ENCODE measurements around the gene SAXO1.
"Not testable (repeated sequence)": the region's sequence is repeated elsewhere in the genome, so short reads cannot be mapped to it uniquely, and the experiment has no call there.

SAXO1 gene

DNA sequence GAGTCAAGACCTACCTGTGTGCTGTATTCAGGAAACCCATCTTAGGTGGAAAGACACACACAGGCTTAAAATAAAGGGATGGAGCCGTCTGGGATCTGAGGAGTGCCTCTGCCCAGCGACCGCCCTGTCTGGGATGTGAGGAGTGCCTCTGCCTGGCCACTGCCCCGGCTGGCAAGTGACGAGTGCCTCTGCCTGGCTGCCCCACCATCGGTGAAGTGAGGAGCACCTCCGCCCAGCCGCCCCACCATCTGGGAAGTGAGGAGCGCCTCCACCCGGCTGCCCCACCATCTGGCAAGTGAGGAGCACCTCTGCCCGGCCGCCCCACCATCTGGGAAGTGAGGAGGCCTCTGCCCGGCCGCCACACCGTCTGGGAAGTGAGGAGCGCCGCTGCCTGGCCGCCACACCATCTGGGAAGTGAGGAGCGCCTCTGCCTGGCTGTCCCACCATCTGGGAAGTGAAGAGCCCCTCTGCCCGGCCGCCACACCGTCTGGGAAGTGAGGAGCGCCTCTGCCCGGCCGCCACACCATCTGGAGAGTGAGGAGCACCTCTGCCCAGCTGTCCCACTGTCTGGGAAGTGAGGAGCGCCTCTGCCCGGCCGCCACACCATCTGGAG, 33.7 kb downstream of the SAXO1 start:
- no peak for DNase-seq (ENCODE audit: low read depth in 3 of 3)

DNA sequence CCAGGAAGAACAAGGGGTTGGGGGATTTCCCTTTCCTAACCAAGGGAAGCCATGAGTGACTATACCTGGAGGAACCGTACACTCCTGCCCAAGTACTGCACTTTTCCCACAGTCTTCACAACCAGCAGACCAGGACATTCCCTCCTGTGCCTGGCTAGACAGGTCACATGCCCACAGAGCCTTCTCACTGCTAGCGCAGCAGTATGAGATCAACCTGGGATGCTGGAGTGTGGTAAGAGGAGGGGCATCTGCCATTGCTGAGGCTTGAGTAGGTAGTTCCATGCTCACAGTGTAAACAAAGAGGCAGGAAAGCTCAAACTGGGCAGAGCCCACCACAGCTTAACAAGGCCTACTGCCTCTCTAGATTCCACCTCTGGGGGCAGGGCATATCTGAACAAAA, 35.9 kb downstream of the SAXO1 start:
- no peak for DNase-seq (ENCODE audit: low read depth in 3 of 3)

GRCh38 chr9:18996211-18996610, 36.8 kb downstream of the SAXO1 start:
- no peak for DNase-seq (ENCODE audit: low read depth in 3 of 3)

DNA sequence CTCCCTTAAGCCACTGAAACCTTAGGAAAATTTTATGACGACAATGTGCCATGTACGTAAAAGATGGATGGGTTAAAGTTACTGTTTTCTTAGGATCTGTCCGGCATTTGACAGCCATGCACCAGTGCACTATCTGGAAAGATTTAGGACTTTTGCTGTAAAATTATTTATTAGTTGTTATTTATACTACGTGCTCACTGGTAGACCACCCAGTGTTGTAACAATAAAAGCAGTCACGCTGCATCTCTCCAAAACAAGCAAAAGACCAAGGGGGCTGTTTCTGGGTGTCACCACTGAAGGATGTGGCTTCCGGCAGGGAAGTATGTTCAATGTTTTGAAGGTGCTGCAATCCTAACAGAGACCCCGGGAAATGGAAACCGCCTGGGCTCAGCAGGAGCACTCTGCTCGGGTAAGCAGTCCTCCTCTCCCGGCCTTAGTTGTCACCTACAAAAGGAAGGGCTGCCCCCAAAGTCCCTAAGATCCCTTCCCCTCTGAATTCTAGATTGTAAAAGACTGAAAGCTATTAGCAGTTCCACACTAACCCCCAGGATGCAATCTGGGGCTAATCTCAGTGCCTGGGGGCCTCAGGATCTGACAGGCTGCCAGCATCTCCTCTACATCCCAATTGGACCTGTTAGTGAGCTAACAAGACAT, 38.6 kb downstream of the SAXO1 start:
- DNase-seq (ENCODE audit: low read depth in 3 of 3), result no peak

- DNase-seq (ENCODE audit: low read depth in 3 of 3), result not testable (repeated sequence)
Observed at GRCh38 chr9:18991197-18991596, 41.8 kb downstream of the SAXO1 start.

DNA sequence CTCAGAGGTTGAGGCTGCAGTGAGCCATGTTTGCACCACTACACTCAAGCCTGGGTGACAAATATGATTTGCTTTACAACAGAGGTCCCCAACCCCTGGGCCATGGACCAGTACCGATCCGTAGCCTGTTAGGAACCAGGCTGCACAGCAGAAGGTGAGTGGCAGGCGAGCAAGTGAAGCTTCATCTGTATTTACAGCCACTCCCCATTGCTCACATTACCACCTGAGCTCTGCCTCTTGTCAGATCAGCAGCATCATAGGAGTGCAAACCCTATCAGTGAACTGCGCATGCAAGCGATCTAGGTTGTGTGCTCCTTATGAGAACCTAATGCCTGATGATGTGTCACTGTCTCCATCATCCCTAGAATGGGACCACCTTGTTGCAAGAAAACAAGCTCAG, 42.5 kb downstream of the SAXO1 start:
- DNase-seq (ENCODE audit: low read depth in 3 of 3), result no peak

- no peak for DNase-seq (ENCODE audit: low read depth in 3 of 3)
Observed at GRCh38 chr9:18989865-18990264, 43.1 kb downstream of the SAXO1 start.

- DNase-seq (ENCODE audit: low read depth in 3 of 3), result no peak
Observed at GRCh38 chr9:18989097-18989496, 43.9 kb downstream of the SAXO1 start.

DNA sequence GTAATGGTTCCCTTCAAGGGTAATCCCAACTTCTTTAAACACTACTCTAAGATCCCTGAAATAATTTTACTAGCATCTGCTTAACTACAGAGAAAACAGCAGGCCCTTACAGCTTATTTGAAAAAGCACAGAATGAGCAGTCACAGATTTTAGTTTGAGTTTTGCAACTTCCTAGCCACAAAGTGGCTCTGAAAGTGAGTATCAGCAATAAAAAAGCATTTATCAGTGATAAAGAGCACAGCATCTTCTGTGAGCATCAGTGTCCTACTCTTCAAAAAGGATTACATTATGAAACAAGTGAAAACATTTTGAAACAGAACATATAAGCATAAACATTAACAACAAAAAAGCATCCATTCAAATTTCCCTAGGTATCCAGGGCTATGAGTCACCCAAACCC, 45.0 kb downstream of the SAXO1 start:
- no peak for DNase-seq (ENCODE audit: low read depth in 3 of 3)

DNA sequence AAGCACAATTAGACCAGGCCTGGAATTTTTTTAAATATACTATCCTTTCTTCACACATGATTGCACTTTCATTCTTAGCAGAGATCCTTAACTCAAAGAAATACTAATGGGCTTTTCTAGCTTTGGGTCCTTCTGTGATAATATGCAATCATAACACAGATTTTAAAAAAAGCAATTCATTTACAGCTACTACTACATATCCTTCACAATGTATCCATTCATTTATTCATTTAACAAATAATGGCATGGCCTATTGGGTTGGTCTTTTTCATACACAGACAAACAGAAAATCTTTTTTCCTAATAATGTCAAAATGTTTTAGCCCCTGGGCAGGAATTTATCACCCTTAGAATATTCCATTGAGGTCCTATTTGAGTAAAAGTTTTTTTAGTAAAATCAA, 47.0 kb downstream of the SAXO1 start:
- no peak for DNase-seq (ENCODE audit: low read depth in 3 of 3)

- no peak for DNase-seq (ENCODE audit: low read depth in 3 of 3)
Observed at GRCh38 chr9:18985464-18985951, 47.5 kb downstream of the SAXO1 start.

GRCh38 chr9:18982262-18982620, 50.8 kb downstream of the SAXO1 start:
- no peak for DNase-seq (ENCODE audit: low read depth in 3 of 3)

DNA sequence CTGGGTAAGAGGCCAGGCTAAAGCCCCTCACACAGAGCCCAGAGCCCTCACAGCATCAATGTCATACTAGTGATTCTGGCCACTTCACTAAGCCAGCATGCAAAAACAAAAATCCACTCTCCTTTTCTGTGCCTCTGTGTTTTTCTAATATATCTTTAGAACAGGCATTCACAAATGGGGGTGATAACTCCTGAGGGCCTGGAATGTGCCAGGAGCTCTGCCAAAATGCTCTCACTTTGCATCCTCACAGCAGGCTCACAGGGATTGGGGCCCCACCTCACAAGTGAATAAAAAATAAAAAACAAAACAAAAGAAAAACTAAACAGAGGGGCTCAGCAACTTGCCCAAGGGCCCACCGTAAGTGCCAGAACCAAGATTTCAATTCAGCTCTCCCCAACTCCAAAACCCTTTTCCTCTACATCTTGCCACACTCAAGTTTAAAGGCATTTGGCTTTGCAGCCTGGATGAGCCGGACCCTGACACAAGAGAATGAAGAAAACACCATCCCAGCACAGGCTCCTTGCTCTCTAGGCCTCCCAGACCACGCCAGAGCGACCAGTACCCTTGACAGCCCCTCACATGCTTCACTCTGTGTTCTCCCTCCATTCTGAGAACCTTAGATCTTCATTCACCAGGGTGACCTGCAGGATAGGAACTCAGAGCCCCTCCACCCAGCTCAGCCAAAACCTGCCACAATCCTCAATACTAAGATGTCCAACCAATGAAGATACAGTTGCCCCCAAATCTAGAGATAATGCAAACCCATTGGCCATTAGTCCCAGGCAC, 51.3 kb downstream of the SAXO1 start:
- DNase-seq (ENCODE audit: low read depth in 3 of 3), result no peak

- DNase-seq (ENCODE audit: low read depth in 3 of 3), result no peak
Observed at GRCh38 chr9:18980189-18980588, 52.8 kb downstream of the SAXO1 start.

DNA sequence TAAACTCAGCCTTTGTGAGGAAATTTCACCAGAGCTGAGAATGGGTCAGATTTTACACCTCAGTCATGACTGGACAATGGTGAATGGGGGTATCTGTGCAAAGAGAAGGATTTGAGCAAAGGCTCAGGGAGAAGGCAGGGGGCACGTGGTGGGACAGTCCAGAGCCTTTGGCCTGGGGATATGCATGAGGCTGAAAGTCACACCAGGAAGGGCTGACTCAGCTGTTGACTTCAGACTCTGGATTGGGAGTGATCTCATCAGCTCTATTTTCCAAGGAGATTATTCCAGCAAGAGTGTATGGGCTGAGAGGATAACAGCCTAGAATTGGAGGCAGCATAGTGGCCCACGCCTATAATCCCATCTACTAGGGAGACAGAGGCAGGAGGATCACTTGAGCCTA, 53.6 kb downstream of the SAXO1 start:
- DNase-seq (ENCODE audit: low read depth in 3 of 3), result no peak

GRCh38 chr9:18978188-18978587, 54.8 kb downstream of the SAXO1 start:
- no peak for DNase-seq (ENCODE audit: low read depth in 3 of 3)

- no peak for DNase-seq (ENCODE audit: low read depth in 3 of 3)
Observed at GRCh38 chr9:18976709-18977531, 56.1 kb downstream of the SAXO1 start.

GRCh38 chr9:18976221-18976708, 56.7 kb downstream of the SAXO1 start:
- DNase-seq (ENCODE audit: low read depth in 3 of 3), result no peak

DNA sequence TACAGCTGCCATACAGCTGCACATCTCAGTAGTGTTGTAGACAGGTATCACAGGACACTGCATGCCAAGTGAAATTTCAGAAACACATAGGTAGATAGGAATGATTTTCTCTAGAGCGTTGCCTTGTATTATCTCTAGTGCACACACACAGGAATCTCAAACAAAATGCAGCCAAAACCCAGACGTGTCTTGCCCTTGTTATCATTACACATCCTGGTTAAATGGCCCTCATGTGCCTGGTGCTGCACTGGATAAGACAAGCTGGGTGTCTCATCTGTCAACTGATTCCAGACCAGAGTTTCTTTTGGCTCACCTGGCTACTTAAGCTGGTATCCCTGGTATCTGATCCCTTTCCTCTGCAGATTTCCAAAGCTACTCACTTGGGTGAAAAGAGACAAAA, 59.7 kb downstream of the SAXO1 start:
- no peak for DNase-seq (ENCODE audit: low read depth in 3 of 3)

GRCh38 chr9:18972675-18973074, 60.3 kb downstream of the SAXO1 start:
- DNase-seq (ENCODE audit: low read depth in 3 of 3), result no peak

GRCh38 chr9:18971909-18972308, 61.1 kb downstream of the SAXO1 start:
- DNase-seq (ENCODE audit: low read depth in 3 of 3), result no peak

GRCh38 chr9:18971404-18971803, 61.6 kb downstream of the SAXO1 start:
- DNase-seq (ENCODE audit: low read depth in 3 of 3), result no peak
